HG03097 (cell line): Measurements from ENCODE around the gene CTBP2.
"Not testable (repeated sequence)": the region's sequence is repeated elsewhere in the genome, so short reads cannot be mapped to it uniquely, and the experiment has no call there.

Experiments used
- ATAC-seq: cut with Tn5 transposase; IDR thresholded peaks from one replicate; pipeline ENCODE4 v1.9.1; 2021; ENCODE audit not compliant: unreplicated experiment, low FRiP score

CTBP2 gene

DNA sequence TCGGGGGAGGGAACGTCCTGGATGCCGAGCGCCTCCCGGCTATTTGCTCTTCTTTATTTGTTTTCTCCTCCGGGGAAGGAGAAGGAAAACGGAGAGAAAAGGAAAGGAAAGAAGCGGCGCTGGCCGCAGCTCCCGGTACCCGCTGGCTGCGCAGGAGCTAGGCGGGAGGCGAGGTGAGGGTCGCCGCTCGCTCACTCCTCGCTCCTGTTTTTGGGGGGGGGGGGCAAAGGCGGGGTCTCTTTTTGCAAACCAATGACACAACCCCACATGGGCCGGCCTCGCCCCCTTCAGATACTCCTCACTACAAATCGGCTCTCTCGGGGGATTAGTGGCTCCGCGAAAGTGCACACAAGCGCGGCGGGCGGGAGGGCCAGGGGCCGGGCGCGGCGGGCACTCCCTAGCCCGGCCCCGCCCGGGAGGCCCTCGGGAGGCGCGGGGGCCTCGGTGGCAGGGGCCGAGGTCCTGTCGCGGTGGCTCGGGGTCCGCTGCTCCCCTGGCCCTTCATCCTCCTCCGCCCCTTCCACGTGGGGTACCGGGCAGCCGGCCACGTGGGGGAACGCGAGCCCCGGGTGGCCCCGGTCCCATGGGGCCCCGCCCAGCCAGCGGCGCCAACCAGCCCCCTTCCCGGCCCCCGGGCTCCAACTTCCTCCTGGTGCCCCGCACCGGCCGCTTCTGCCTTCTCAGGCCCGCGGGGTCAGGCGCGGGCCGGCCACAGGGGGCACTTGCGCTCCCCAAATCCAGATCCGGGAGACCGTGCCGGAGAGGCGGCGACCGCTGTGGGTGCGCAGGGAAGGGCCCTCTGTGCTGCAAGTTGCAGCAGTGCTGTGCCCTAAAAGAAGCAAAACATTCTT is 718 bp upstream of the CTBP2 start:
- ATAC-seq = no peak

GRCh38 chr10:125159486-125159931 is 854 bp downstream of the CTBP2 start:
- no peak for ATAC-seq

- ATAC-seq = no peak
Observed at GRCh38 chr10:125158601-125159485, 1.5 kb downstream of the CTBP2 start.

- ATAC-seq = no peak
Observed at GRCh38 chr10:125158275-125158600, 2.1 kb downstream of the CTBP2 start.

DNA sequence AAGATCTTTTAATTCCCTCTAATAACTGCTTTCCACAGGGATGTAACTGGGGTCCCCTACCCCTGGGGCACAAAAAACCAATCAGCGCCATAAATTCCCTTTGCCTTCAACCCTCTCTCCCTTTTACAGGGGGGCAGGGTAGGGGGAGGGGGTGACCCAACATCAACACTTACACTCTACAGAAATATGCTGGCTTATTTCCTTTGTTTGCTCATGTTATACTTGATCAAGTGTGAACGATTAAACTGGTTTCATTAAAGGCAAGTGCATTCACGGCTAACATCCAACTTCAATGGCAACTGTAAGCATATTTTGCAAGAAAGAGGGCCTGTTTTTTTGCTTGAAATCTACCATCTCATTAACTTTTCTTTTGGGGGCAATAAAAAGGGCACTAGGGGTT is 2.9 kb downstream of the CTBP2 start:
- no peak for ATAC-seq

DNA sequence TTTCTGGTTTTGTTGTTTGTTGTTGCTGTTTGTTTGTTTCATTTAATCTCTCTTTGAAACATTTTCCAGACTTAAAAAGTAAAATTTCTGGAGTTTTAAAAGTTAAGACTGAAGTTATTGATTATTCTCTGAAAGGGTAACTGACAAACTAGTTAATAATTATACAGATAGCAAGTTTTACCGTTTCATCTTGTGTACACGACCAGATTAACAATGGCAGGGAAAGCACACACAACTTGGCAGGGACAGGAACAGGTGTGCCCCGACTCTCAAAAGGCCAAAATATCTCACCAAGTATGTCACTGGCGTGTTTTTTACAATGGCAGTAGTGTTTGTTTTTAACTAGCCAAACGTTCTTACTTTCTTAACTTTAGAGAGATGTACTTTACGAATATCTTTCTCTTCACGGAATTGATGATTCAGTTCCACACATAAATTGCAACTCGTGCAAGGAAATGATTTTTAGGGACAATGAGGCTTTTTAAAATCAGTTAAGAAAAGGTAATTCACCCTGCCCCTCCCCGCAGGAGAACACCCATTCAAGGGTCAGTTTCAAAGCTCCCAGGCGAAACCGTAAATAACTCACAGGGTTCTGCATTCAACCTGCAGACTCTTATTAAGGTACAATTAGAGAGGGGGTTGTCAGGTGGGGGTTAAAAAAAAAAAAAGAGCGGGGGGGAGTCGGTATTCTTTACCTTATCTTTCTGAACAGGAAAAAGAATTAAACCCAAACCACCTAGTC is 3.5 kb downstream of the CTBP2 start:
- no peak for ATAC-seq

DNA sequence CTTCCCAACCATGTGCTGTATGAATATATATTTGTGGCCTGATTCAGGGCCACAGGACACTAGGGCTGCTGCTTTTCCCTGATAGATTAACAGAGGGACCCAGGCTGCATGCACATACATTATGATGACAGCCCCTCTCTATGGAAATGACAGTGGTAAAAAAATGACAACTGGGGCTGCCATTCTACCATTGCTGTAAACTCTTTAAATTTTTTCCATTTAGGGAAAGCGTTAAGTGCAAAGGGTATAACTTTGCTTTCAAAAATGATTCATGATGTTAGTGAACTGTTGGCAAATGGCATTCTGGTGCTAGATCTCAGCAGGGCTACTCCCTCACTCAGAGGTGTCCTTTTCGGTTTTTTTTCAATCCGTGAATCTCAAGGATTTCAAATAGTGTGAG is 4.2 kb downstream of the CTBP2 start:
- ATAC-seq = no peak

DNA sequence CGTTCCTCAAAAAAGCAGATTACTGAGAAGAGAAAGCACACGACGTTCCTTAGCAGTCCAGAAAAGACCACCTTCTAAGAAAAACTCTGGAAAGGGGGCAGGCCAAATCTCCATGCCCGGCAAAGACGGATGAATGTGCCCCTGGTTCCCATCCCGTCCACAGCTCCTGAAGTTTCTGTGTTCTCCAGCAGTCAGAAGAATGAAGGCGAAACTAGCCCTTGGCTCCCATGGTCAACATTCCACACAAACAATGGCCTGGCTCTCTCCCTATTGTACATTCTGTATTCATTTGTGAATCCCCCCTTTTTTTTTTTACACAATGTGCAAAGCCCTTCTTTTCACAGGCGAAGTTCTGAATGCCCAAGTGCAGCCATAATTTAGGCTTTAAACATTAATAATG is 5.3 kb downstream of the CTBP2 start:
- no peak for ATAC-seq

DNA sequence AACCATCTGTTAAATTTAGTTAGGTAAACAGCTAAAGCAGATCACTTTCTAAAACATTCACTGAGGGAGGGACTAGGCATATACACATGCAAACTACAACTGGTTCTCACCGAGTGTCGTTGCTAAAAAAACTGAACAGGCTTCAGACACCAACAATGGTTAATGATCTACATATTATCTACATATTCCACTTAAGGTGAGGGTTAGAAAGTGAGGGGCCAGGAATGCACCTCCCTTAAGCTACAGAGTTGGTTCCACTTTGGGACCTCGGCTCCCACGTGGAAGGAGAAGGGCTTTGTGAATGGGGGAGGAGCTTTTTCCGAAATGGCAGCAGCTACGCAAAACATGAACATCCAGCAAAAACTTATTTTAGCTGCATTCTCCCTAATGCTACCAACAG is 5.8 kb downstream of the CTBP2 start:
- ATAC-seq = no peak

DNA sequence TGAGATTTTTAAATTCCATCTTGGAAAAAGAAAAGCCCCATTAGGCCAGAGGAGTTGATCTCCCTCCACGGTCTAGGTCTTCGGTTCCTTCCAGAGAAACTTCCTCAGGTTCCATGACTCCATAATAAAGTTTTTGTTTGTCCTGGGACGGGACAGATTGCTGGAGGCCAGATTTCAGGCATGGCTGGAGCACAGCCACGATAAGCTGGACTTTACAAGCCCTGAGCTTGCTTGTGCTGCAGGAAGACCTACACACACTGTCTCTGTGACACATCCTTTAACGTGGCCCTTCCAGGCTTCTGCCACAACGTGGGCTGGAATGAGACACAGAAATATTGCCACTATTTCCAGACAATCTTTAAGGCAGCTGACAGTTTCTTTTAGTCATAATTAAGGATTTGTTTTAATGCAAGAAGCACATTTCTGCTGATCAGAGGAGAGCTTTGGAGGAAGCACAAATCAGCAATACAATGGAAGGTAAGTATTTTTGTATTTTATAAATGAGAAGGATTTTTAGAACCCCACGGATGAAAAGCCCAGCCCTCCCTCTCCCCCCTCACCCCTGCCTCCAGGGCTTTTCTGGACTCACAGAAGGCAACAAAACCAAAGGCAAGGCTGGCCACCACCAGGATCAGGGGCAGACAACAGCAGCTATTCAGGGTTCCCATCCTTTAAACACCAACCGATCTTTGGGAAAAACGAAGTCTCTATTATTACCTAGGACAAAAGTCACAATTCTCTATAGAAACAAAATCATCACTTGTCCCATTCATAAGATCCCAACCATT is 6.5 kb downstream of the CTBP2 start:
- no peak for ATAC-seq

DNA sequence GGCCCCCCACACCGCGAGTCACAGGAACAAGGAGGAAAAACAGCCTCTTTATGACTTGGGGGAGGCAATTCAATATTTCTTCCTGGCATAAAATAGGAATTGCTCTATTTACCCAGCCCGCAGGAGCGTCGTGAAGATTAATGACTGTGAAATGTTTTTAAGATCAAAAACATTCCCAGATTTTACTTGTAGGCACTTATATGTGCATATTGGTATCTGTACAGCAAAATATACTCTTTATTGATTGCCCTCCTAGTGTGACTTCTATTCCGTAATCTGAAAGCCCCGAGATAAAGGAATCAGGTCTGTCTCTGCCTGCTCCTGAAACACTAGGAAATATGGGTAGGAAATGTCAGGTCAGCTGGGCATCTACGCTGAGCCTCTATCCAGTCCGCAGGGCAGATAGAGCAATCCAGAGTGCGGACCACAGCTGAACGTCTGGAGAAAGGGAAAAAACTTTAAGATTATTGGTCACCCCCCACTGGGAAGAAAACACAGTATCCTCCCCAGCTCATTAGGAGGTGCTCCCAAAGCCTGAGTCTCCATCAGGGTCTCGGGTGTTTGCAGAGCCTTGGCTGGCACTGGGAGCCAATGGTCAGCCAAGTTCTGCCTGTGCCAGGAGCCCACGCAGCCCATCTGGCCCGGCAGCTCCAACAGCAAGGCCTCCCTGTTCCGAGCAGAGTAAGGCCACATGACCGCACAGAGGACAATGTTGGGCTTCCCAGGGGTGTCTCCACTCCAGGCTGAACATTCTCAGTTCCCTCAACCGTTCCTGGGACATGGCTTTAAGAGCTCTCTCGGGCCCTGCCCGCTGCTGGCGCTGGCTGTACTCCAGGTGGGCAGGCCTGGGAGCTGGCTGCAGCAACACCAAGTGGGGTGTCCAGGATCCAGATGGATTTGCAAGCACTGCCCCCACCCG is 7.7 kb downstream of the CTBP2 start:
- ATAC-seq = no peak

DNA sequence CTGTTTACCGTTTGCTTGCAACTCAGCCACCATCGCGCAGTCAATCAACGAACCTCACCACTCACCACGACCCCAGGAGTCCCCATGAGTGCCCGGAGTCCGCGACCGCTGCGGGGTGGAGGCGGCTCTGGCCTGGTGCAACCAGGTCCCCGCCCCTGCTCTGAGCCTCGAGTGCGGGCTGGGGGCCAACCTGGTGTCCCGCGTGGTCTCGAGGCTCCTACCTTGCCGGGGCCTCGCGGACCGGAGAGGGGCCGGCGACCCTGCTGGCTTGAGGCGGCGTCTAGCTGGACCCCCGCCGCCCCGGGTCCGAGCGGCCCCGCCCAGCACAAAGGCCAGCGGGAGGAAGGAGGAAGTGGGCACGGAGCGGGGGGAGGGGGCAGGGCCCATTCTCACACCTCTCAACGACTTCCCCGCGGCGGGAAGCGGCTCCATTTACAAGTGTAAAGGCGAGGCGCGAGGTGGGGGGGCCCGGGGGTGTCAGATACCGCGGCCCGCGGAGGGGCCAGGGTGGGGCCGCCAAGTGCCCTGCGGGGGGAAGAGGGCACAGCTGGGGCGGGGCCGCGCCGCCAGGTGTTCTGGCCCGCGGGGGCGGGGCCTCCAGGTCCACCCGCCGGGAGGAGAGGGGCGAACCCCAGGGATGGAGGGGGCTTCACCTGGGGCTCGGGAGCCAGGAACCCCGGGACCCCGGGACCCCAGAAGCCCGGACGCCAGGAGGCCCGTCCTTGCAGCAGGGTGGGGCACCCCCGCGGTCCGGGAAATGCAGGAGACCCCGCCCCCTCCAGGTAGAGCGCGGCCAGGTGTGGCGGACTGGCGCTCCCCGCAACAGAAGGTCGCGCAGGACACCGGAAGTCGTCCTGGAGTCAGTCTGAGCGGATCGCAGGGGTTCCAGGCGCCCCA is 8.6 kb downstream of the CTBP2 start:
- no peak for ATAC-seq

DNA sequence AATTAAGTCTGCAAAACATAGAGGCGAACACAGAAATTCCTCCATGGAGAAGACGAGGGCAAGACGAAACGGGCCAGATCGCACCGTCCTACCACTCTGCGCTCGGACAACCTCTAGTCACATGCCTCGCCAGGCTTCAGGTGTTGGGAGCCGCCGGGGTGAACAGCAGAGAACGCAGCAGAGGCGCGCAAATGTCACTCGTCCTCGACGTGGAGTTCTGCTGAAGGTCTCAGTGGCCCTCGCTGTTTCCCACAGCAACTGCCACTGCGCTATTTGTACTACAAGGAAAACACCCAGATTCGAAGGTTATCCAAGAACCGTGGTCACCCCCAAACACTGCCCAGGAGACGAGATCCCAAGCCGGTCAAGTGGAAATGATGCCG is 9.2 kb downstream of the CTBP2 start:
- no peak for ATAC-seq

GRCh38 chr10:125150376-125151083 is 9.8 kb downstream of the CTBP2 start:
- not testable (repeated sequence) for ATAC-seq

DNA sequence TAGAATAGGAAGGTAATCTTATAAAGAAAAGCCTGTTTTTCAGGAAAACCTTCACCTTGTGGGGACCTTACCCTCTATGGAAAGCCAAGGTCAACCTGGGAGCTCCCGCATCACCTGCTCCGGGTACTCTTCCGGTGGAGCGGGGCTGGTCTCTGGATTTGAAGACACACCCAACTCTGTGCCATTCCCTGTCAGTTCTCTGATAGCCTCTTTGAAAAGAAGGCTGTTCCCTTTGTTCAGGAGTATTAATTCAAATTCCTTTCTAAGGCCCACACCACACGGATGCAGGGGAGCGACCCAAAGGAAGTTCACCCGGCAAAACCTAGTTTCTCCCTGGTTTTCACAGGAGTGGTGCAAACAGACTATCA is 10.7 kb downstream of the CTBP2 start:
- no peak for ATAC-seq

GRCh38 chr10:125149036-125149679 is 11.2 kb downstream of the CTBP2 start:
- no peak for ATAC-seq

DNA sequence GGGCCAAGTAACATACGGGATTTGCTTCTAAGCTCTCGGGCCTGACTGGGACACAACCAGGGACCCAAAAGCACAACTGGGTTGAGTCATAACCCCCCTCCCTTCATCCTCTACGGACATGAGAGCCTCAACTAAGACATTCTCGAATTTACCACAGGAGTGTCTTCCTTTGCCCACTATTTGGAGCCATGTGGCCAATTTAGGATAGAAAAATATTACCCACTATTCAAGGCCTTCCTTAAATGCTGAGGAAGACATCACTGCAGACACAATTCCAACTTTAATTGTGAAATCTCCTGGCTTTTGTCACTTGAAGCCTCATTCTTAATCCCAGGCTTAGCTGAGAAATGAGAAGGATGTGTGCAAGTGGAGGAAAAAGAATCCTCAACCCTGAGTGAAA is 11.8 kb downstream of the CTBP2 start:
- no peak for ATAC-seq
